Endothelial cell of umbilical vein (primary cell): ENCODE measurements around the gene GALNT14. TPM values are rescaled to one million over a fixed set of nuclear protein-coding genes. Genes with fewer than 3 reads are reported as not detected.

Experiments used
- BruUV-seq: library from RNA; stranded (reverse); fragments of 400-500 nt; replicated peaks from 2 replicates; lab custom pipeline; 2021; lab: Mats Ljungman, UMichigan
- CTCF ChIA-PET: fragments of 300-600, 350-600 bp; sonication (Branson Sonifier 250); formaldehyde crosslinking; loops from one replicate; lab custom pipeline; 2021; ENCODE audit warnings: antibody characterized with exemption, inconsistent platforms; lab: Charles Lee
- POLR2A ChIA-PET: fragments of 300-600, 350-600 bp; sonication (Branson Sonifier 250); formaldehyde crosslinking; loops from one replicate; lab custom pipeline; 2021; ENCODE audit warnings: antibody characterized with exemption, inconsistent platforms; lab: Charles Lee
- DNase-seq: peaks from one replicate; pipeline ENCODE4 v3.0.0-alpha.2; 2011; ENCODE audit warnings: low read depth, low spot score
- FAIRE-seq: peaks from 2 replicates; lab custom pipeline; 2011; peaks lifted over from hg19 to GRCh38; lab: Jason Lieb, UNC
- H2AFZ ChIP-seq: 2 replicates; pipeline ENCODE4 v1.6.0; 2012; ENCODE audit warnings: low read depth, low read length, control low read depth, inconsistent platforms
- H3K27ac ChIP-seq: 2 replicates; pipeline ENCODE4 v1.5.1; 2011; ENCODE audit warnings: low read depth, mild to moderate bottlenecking, control low read depth, low read length, moderate library complexity; ENCODE audit not compliant: insufficient read depth
- H3K27me3 ChIP-seq, 2 experiments: 2 replicates each; pipeline versions ENCODE4 v1.6.0 to v1.6.1; 2011; ENCODE audit warnings: low read length in 2 of 2, mixed read lengths in 1 of 2; ENCODE audit not compliant: control insufficient read depth in 2 of 2, insufficient read depth in 2 of 2
- H3K36me3 ChIP-seq, 2 experiments: 2 replicates in 1 of 2; 3 replicates in 1 of 2; pipeline ENCODE4 v1.5.1; 2011; ENCODE audit warnings: low read length in 2 of 2, mild to moderate bottlenecking in 1 of 2, moderate library complexity in 1 of 2; ENCODE audit not compliant: control insufficient read depth in 2 of 2, insufficient read depth in 2 of 2; ENCODE audit errors: extremely low read depth in 1 of 2
- H3K4me1 ChIP-seq: 3 replicates; pipeline ENCODE4 v1.5.1; 2011; ENCODE audit warnings: mild to moderate bottlenecking, low read length; ENCODE audit not compliant: control insufficient read depth, insufficient read depth; ENCODE audit errors: extremely low read depth
- H3K4me2 ChIP-seq: 2 replicates; pipeline ENCODE4 v1.6.1; 2011; ENCODE audit warnings: low read length, control low read depth, mixed read lengths; ENCODE audit not compliant: insufficient read depth
- H3K4me3 ChIP-seq, 3 experiments: fragments of 200-600 bp in 1 of 3; sonication (generic), shearing (Covaris generic) in 1 of 3; replicated peaks in 1 of 3; 2 replicates each; pipeline ENCODE4 v1.5.1; 2011 to 2016; ENCODE audit warnings: control low read depth in 3 of 3, low read length in 3 of 3, mild to moderate bottlenecking in 2 of 3, inconsistent platforms in 1 of 3, low read depth in 1 of 3, moderate library complexity in 1 of 3; ENCODE audit not compliant: insufficient read depth in 1 of 3
- H3K79me2 ChIP-seq: 2 replicates; pipeline ENCODE4 v1.6.0; 2012; ENCODE audit warnings: low read length, inconsistent platforms; ENCODE audit not compliant: control insufficient read depth, insufficient read depth
- H3K9ac ChIP-seq: replicated peaks from 2 replicates; pipeline ENCODE3; 2011; ENCODE audit warnings: low read length, control low read depth; ENCODE audit not compliant: insufficient read depth; ENCODE audit errors: extremely low read depth
- H3K9me1 ChIP-seq: replicated peaks from 3 replicates; pipeline ENCODE4 v1.6.0; 2011; ENCODE audit warnings: mild to moderate bottlenecking, low read length; ENCODE audit not compliant: control insufficient read depth, insufficient read depth; ENCODE audit errors: extremely low read depth
- H3K9me3 ChIP-seq: replicated peaks from 2 replicates; pipeline ENCODE4 v1.5.1; 2012; ENCODE audit warnings: low read length, inconsistent platforms; ENCODE audit not compliant: control insufficient read depth, insufficient read depth
- H4K20me1 ChIP-seq: replicated peaks from 2 replicates; pipeline ENCODE3; 2011; ENCODE audit warnings: mild to moderate bottlenecking, low read length; ENCODE audit not compliant: control insufficient read depth, insufficient read depth; ENCODE audit errors: extremely low read depth
- EZH2 ChIP-seq: IDR thresholded peaks from 2 replicates; pipeline ENCODE4 v1.6.1; 2012; ENCODE audit warnings: borderline replicate concordance, low read depth, mild to moderate bottlenecking, moderate library complexity, low read length, inconsistent platforms; ENCODE audit not compliant: severe bottlenecking
- FOS ChIP-seq: IDR thresholded peaks from 2 replicates; pipeline ENCODE4 v1.6.1; 2011; ENCODE audit warnings: mild to moderate bottlenecking, low read length, moderate library complexity, borderline replicate concordance; ENCODE audit not compliant: insufficient read depth
- GATA2 ChIP-seq: IDR thresholded peaks from 2 replicates; pipeline ENCODE4 v1.7.0; 2011; ENCODE audit warnings: low read depth, mild to moderate bottlenecking, moderate library complexity, mixed read lengths, low read length; ENCODE audit not compliant: insufficient read length, insufficient read depth
- JUN ChIP-seq: IDR thresholded peaks from 2 replicates; pipeline ENCODE4 v1.6.1; 2011; ENCODE audit warnings: borderline replicate concordance, low read depth; ENCODE audit not compliant: insufficient read length, insufficient read depth
- MYC ChIP-seq: IDR thresholded peaks from one replicate; pipeline ENCODE4 v1.6.1; 2011; ENCODE audit warnings: mild to moderate bottlenecking, low read depth, low read length
- POLR2A ChIP-seq: IDR thresholded peaks from 2 replicates; pipeline ENCODE4 v1.6.1; 2012; ENCODE audit warnings: low read depth, mild to moderate bottlenecking, control low read depth, low read length
- POLR2AphosphoS5 ChIP-seq: IDR thresholded peaks from 2 replicates; pipeline ENCODE4 v1.6.1; 2012; ENCODE audit warnings: low read depth, mild to moderate bottlenecking, control low read depth, low read length, moderate library complexity; ENCODE audit not compliant: insufficient read depth
- dilution Hi-C: fragments of 300-500 bp; cut with MboI; formaldehyde crosslinking; loops from one replicate; pipeline ENCODE4 v1.15.0; 2019; ENCODE audit warnings: low sequenced_read_pairs; ENCODE audit not compliant: extremely low pct_ligation_motif_present
- intact Hi-C: fragments of 100-400 bp; cut with micrococcal nuclease; formaldehyde crosslinking; loops from one replicate; pipeline ENCODE4 v1.10.0; 2022
- polyA plus RNA-seq, 4 experiments: library from polyadenylated mRNA; depleted of rRNA in 3 of 4; stranded (reverse) in 3 of 4; unstranded in 1 of 4; fragments of >200 nt; gene quantifications; 2 replicates each; pipeline versions ENCODE4 v1.2.1 to v1.2.3, GENCODE V29; 2011 to 2012; ENCODE audit warnings: missing spikeins in 1 of 4
- total RNA-seq: library from RNA; stranded (reverse); gene quantifications from 2 replicates; pipeline ENCODE4 v1.2.3, GENCODE V29; 2021
- TF ChIP-seq, protein P1 (sequence below), 2 donors: IDR thresholded peaks; 1 replicate in 1 of 2; 2 replicates in 1 of 2; pipeline ENCODE4 v1.5.1; 2011; ENCODE audit warnings: low read length in 2 of 2, mild to moderate bottlenecking in 2 of 2, moderate library complexity in 2 of 2, control low read depth in 1 of 2, inconsistent platforms in 1 of 2, low read depth in 1 of 2; ENCODE audit not compliant: insufficient read depth in 1 of 2; ENCODE audit errors: extremely low read depth in 1 of 2
- TF ChIP-seq, protein P2 (sequence below): IDR thresholded peaks from 2 replicates; pipeline ENCODE4 v1.6.1; 2011; ENCODE audit not compliant: insufficient read depth, insufficient read length

GALNT14 gene
- total and polyA plus RNA-seq, 2 donors (not counting 3 experiments of a cell fraction or from before 2014, with no cell fraction given): 0.04 to 0.40 TPM

DNA sequence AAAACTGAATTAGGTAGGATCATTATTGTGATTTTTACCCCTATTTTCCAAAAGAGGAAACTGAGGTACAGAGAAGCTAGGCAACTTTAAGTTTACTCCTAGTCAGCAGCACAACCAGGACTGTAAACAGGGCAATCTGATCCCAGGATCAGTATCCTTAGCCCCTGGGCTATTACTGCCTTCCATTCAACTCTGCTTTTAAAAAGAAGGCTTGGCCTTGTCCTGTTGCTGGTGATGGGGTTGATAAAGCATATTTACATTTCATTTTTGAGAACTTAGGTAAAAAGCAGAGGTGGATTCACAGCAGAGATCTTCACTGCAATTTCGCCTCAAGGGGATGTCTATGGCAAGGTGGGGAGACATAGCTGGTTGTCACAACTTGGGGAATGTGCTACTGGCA lies 148.5 kb downstream of the GALNT14 start:
- FAIRE-seq: no peak
- intact Hi-C loops: no loop called here
- no TSS peak for BruUV-seq

DNA sequence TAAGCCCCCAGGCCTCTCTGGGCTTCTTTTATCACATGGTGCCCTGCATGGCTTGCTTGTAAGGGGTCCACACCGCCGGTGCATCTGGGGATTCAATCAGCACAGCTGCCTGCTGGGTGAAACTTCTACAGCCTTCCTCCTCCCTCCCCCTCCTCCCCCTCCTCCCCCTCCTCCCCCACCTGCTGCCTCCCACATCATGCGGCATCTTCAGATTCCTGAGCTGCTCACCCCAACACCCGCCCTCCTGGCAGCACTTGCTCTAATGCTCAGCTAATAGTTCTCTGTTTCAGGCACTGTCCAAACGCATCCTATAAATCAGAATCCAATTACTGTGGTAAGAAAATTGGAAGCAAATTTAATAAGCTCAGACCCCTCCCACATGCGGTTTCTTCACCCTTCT lies 150.7 kb downstream of the GALNT14 start:
- dilution Hi-C loops: no loop called here
- H4K20me1 ChIP-seq: no peaks in the 10 kb centered on the region
- no peak overlapping the region for H3K4me3 ChIP-seq
- H3K27ac ChIP-seq: no peak overlapping the region
- intact Hi-C loops: no loop called here
- DNase-seq (no peak), FAIRE-seq (no peak)
- no peaks in the 10 kb centered on the region for H3K4me1 ChIP-seq
- H3K36me3 ChIP-seq: no peaks in the 10 kb centered on the region
- no peak for TF ChIP-seq FOS
- TF ChIP-seq, protein P1, sequence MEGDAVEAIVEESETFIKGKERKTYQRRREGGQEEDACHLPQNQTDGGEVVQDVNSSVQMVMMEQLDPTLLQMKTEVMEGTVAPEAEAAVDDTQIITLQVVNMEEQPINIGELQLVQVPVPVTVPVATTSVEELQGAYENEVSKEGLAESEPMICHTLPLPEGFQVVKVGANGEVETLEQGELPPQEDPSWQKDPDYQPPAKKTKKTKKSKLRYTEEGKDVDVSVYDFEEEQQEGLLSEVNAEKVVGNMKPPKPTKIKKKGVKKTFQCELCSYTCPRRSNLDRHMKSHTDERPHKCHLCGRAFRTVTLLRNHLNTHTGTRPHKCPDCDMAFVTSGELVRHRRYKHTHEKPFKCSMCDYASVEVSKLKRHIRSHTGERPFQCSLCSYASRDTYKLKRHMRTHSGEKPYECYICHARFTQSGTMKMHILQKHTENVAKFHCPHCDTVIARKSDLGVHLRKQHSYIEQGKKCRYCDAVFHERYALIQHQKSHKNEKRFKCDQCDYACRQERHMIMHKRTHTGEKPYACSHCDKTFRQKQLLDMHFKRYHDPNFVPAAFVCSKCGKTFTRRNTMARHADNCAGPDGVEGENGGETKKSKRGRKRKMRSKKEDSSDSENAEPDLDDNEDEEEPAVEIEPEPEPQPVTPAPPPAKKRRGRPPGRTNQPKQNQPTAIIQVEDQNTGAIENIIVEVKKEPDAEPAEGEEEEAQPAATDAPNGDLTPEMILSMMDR (IDR thresholded peaks at IDR 0.05; ENCODE audit: extremely low read depth in 1 of 2, insufficient read depth in 1 of 2, low read depth in 1 of 2, low read length in 2 of 2): no peak
- no peak for TF ChIP-seq POLR2AphosphoS5
- no peak for TF ChIP-seq JUN
- TF ChIP-seq POLR2A: no peak
- no peak for TF ChIP-seq GATA2
- TF ChIP-seq MYC: no peak
- TF ChIP-seq, protein P2, sequence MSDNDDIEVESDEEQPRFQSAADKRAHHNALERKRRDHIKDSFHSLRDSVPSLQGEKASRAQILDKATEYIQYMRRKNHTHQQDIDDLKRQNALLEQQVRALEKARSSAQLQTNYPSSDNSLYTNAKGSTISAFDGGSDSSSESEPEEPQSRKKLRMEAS: no peak
- TF ChIP-seq EZH2: no peak
- H3K4me2 ChIP-seq: no peak overlapping the region
- H3K9me3 ChIP-seq: peaks cover 2% of the 10 kb centered on the region
- H3K27me3 ChIP-seq: no peaks in the 10 kb centered on the region
- CTCF ChIA-PET: no interaction called here
- POLR2A ChIA-PET: no interaction called here
- no peak overlapping the region for H3K9ac ChIP-seq
- no TSS peak for BruUV-seq
- no peak overlapping the region for H2AFZ ChIP-seq
- no peaks in the 10 kb centered on the region for H3K9me1 ChIP-seq
- H3K79me2 ChIP-seq: no peaks in the 10 kb centered on the region

More for the DNA sequence above, 148.5 kb downstream of the GALNT14 start:
- Histone ChIP-seq H3K36me3 (no peaks in the 10 kb centered on the region), H3K4me3 (no peak overlapping the region), H3K9me1 (no peaks in the 10 kb centered on the region), H3K4me1 (no peaks in the 10 kb centered on the region), H3K79me2 (no peaks in the 10 kb centered on the region), H2AFZ (no peak overlapping the region), H3K9me3 (peaks cover 2% of the 10 kb centered on the region), H4K20me1 (no peaks in the 10 kb centered on the region), H3K9ac (no peak overlapping the region), H3K27me3 (no peaks in the 10 kb centered on the region), H3K4me2 (no peak overlapping the region), H3K27ac (no peak overlapping the region)
- dilution Hi-C loops: no loop called here
- ChIA-PET POLR2A (no interaction called here), CTCF (no interaction called here)
- no peak for TF ChIP-seq GATA2
- no peak for TF ChIP-seq EZH2
- no peak for TF ChIP-seq MYC
- TF ChIP-seq JUN: no peak
- no peak for TF ChIP-seq POLR2A
- TF ChIP-seq POLR2AphosphoS5: no peak
- TF ChIP-seq, protein P1 (IDR thresholded peaks at IDR 0.05; ENCODE audit: extremely low read depth in 1 of 2, insufficient read depth in 1 of 2, low read depth in 1 of 2, low read length in 2 of 2): no peak
- no peak for DNase-seq
